HEK293 (cell line): ENCODE results near the gene SH2D1B.

ENCODE experiments used
- GLIS2 ChIP-seq: fragments of 450-650 bp; formaldehyde crosslinking; IDR thresholded peaks from 2 replicates; pipeline ENCODE4 v1.5.1; 2016; ENCODE audit warnings: missing biosample characterization, missing genetic modification characterization
- KLF10 ChIP-seq: fragments of 450-650 bp; IDR thresholded peaks from 2 replicates; pipeline ENCODE4 v1.5.1; 2018; ENCODE audit warnings: missing biosample characterization, mild to moderate bottlenecking, missing genetic modification characterization
- ZBTB1 ChIP-seq: fragments of 450-650 bp; formaldehyde crosslinking; IDR thresholded peaks from 2 replicates; pipeline ENCODE4 v1.5.1; 2016; ENCODE audit warnings: missing biosample characterization, missing genetic modification characterization
- ZNF138 ChIP-seq: fragments of 450-650 bp; formaldehyde crosslinking; IDR thresholded peaks from 2 replicates; pipeline ENCODE4 v1.5.1; 2016; ENCODE audit warnings: missing biosample characterization, missing genetic modification characterization, borderline replicate concordance
- ZNF292 ChIP-seq: fragments of 450-650 bp; formaldehyde crosslinking; IDR thresholded peaks from 2 replicates; pipeline ENCODE4 v1.5.1; 2016; ENCODE audit warnings: low read depth, missing biosample characterization, missing genetic modification characterization, borderline replicate concordance
- ZNF416 ChIP-seq: fragments of 450-650 bp; formaldehyde crosslinking; IDR thresholded peaks from 2 replicates; pipeline ENCODE4 v1.5.1; 2016; ENCODE audit warnings: missing biosample characterization, missing genetic modification characterization
- ZNF658 ChIP-seq: fragments of 450-650 bp; formaldehyde crosslinking; IDR thresholded peaks from 2 replicates; pipeline ENCODE4; 2016; ENCODE audit warnings: missing biosample characterization, missing genetic modification characterization
- TF ChIP-seq, protein P1 (sequence below): fragments of 450-650 bp; formaldehyde crosslinking; IDR thresholded peaks from 2 replicates; pipeline ENCODE4 v1.5.1; 2016; ENCODE audit warnings: missing biosample characterization, missing genetic modification characterization
- TF ChIP-seq, protein P2 (sequence below): fragments of 450-650 bp; formaldehyde crosslinking; IDR thresholded peaks from 2 replicates; pipeline ENCODE4 v1.5.1; 2016; ENCODE audit warnings: missing biosample characterization, missing genetic modification characterization, low read depth
- TF ChIP-seq, protein P3 (sequence below): fragments of 450-650 bp; IDR thresholded peaks from 2 replicates; pipeline ENCODE4 v1.5.1; 2018; ENCODE audit warnings: missing biosample characterization, mild to moderate bottlenecking, missing genetic modification characterization

DNA sequence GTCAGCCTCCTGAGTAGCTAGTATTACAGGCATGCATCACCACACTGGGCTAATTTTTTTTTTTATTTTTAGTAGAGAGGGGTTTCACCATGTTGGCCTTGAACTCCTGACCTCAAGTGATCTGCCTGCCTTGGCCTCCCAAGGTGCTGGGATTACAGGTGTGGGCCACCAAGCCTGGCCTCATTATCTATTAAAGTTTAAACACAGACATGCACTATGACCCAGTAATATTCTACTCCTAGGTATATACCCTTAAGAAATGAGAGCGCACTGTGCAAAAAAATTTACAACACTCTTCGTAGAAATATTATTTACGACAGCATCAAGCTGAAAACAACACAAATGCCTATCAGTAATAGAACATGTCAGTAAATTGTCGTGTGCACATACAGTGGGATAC, 18.6 kb upstream of the SH2D1B start:
- TF ChIP-seq KLF10 (tag by site-specific recombination) (no peak), GLIS2 (no peak), ZNF416 (tag by site-specific recombination) (no peak), ZNF138 (tag by site-specific recombination) (no peak), ZBTB1 (tag by site-specific recombination) (no peak), ZNF292 (tag by site-specific recombination) (no peak), ZNF658 (no peak)
- TF ChIP-seq, protein P1, sequence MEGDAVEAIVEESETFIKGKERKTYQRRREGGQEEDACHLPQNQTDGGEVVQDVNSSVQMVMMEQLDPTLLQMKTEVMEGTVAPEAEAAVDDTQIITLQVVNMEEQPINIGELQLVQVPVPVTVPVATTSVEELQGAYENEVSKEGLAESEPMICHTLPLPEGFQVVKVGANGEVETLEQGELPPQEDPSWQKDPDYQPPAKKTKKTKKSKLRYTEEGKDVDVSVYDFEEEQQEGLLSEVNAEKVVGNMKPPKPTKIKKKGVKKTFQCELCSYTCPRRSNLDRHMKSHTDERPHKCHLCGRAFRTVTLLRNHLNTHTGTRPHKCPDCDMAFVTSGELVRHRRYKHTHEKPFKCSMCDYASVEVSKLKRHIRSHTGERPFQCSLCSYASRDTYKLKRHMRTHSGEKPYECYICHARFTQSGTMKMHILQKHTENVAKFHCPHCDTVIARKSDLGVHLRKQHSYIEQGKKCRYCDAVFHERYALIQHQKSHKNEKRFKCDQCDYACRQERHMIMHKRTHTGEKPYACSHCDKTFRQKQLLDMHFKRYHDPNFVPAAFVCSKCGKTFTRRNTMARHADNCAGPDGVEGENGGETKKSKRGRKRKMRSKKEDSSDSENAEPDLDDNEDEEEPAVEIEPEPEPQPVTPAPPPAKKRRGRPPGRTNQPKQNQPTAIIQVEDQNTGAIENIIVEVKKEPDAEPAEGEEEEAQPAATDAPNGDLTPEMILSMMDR (tag by site-specific recombination) = no peak
- TF ChIP-seq, protein P2, sequence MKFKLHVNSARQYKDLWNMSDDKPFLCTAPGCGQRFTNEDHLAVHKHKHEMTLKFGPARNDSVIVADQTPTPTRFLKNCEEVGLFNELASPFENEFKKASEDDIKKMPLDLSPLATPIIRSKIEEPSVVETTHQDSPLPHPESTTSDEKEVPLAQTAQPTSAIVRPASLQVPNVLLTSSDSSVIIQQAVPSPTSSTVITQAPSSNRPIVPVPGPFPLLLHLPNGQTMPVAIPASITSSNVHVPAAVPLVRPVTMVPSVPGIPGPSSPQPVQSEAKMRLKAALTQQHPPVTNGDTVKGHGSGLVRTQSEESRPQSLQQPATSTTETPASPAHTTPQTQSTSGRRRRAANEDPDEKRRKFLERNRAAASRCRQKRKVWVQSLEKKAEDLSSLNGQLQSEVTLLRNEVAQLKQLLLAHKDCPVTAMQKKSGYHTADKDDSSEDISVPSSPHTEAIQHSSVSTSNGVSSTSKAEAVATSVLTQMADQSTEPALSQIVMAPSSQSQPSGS (tag by site-specific recombination) = no peak
- TF ChIP-seq, protein P3, sequence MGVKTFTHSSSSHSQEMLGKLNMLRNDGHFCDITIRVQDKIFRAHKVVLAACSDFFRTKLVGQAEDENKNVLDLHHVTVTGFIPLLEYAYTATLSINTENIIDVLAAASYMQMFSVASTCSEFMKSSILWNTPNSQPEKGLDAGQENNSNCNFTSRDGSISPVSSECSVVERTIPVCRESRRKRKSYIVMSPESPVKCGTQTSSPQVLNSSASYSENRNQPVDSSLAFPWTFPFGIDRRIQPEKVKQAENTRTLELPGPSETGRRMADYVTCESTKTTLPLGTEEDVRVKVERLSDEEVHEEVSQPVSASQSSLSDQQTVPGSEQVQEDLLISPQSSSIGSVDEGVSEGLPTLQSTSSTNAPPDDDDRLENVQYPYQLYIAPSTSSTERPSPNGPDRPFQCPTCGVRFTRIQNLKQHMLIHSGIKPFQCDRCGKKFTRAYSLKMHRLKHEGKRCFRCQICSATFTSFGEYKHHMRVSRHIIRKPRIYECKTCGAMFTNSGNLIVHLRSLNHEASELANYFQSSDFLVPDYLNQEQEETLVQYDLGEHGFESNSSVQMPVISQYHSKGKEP (tag by site-specific recombination) = no peak
